HCT116 (cell line): ENCODE results near the gene SARS2. TPM values are rescaled to one million over a fixed set of nuclear protein-coding genes. Genes with fewer than 3 reads are reported as not detected.

Experiments used
- ATAC-seq: fragments of 200-7000 bp; cut with Tn5 transposase; 2 replicates; pipeline ENCODE4 v1.9.1; 2020; ENCODE audit warnings: mild to moderate bottlenecking, moderate library complexity
- BruUV-seq: library from RNA; stranded (reverse); fragments of 400-500 nt; replicated peaks from 2 replicates; lab custom pipeline; 2021; lab: Mats Ljungman, UMichigan
- CTCF ChIA-PET: fragments of 300-600 bp; sonication (Branson Sonifier 250); formaldehyde crosslinking; loops from one replicate; lab custom pipeline; 2021; ENCODE audit warnings: antibody characterized with exemption; lab: Charles Lee
- POLR2A ChIA-PET: fragments of 300-600, 350-600 bp; sonication (Branson Sonifier 250); formaldehyde crosslinking; loops from one replicate; lab custom pipeline; 2021; ENCODE audit warnings: antibody characterized with exemption; lab: Charles Lee
- RAD21 ChIA-PET, 2 experiments: fragments of 300-600 bp; sonication (Branson Sonifier 250); formaldehyde crosslinking; loops; one replicate each; lab custom pipeline; 2023; ENCODE audit warnings: low total read pairs in 2 of 2; ENCODE audit not compliant: uncharacterized antibody in 2 of 2, unreplicated experiment in 2 of 2, low non-redundant PET in 1 of 2; lab: Charles Lee
- DNase-seq: peaks from one replicate; pipeline ENCODE4 v3.0.0-alpha.2; 2010; ENCODE audit warnings: low read depth, low spot score
- H2AFZ ChIP-seq: fragments of 200-600 bp; shearing (Covaris generic), sonication (generic); 2 replicates; pipeline ENCODE4 v1.6.1; 2017; ENCODE audit warnings: low read depth, mixed run types, mixed read lengths, antibody characterized with exemption, low read length; ENCODE audit not compliant: poor library complexity, severe bottlenecking
- H3K27ac ChIP-seq: 2 replicates; pipeline ENCODE4 v1.5.1; 2012; ENCODE audit warnings: low read depth, low read length
- H3K27me3 ChIP-seq: fragments of 200-600 bp; sonication (generic); 2 replicates; pipeline ENCODE4 v1.6.1; 2016; ENCODE audit warnings: mixed run types, low read length, mixed read lengths; ENCODE audit not compliant: insufficient read depth
- H3K36me3 ChIP-seq, 2 experiments: fragments of 200-500 bp in 1 of 2; fragments of 200-600 bp in 1 of 2; sonication (Bioruptor generic) in 1 of 2; sonication (generic) in 1 of 2; 2 replicates each; pipeline versions ENCODE4 v1.5.1 to v1.6.1; 2014 to 2016; ENCODE audit warnings: low read length in 2 of 2, inconsistent platforms in 1 of 2, mixed read lengths in 1 of 2, mixed run types in 1 of 2; ENCODE audit not compliant: insufficient read depth in 2 of 2, control insufficient read depth in 1 of 2
- H3K4me1 ChIP-seq, 2 experiments: fragments of 200-600 bp in 1 of 2; sonication (generic) in 1 of 2; 2 replicates each; pipeline versions ENCODE4 v1.5.1 to v1.6.1; 2012 to 2017; ENCODE audit warnings: low read length in 2 of 2, inconsistent platforms in 1 of 2, mild to moderate bottlenecking in 1 of 2, mixed read lengths in 1 of 2, mixed run types in 1 of 2, moderate library complexity in 1 of 2; ENCODE audit not compliant: insufficient read depth in 2 of 2, control insufficient read depth in 1 of 2
- H3K4me2 ChIP-seq: fragments of 200-600 bp; sonication (generic); 2 replicates; pipeline ENCODE4 v1.6.1; 2017; ENCODE audit warnings: mixed run types, low read length, mixed read lengths
- H3K4me3 ChIP-seq, 2 experiments: fragments of 200-600 bp in 1 of 2; sonication (generic) in 1 of 2; replicated peaks in 1 of 2; 2 replicates each; pipeline ENCODE4 v1.5.1; 2011 to 2016; ENCODE audit warnings: low read length in 2 of 2, control low read depth in 1 of 2, low read depth in 1 of 2, mild to moderate bottlenecking in 1 of 2, mixed read lengths in 1 of 2, mixed run types in 1 of 2
- H3K79me2 ChIP-seq: fragments of 200-600 bp; sonication (generic); 2 replicates; pipeline ENCODE4 v1.6.1; 2017; ENCODE audit warnings: mild to moderate bottlenecking, mixed run types, low read length, moderate library complexity, mixed read lengths; ENCODE audit not compliant: insufficient read depth
- H3K9ac ChIP-seq: fragments of 200-600 bp; sonication (generic); 2 replicates; pipeline ENCODE4 v1.6.1; 2016; ENCODE audit warnings: low read length, mixed read lengths
- H3K9me2 ChIP-seq: fragments of 200-600 bp; sonication (generic), shearing (Covaris generic); 2 replicates; pipeline ENCODE4 v1.6.1; 2017; ENCODE audit warnings: mixed run types, mild to moderate bottlenecking, moderate library complexity; ENCODE audit not compliant: insufficient read depth
- H3K9me3 ChIP-seq, 2 experiments: fragments of 200-500 bp in 1 of 2; fragments of 200-600 bp in 1 of 2; sonication (Bioruptor generic) in 1 of 2; sonication (generic) in 1 of 2; 2 replicates each; pipeline ENCODE4 v1.6.1; 2014 to 2017; ENCODE audit warnings: low read length in 2 of 2, mixed read lengths in 2 of 2, inconsistent platforms in 1 of 2, low read depth in 1 of 2, mild to moderate bottlenecking in 1 of 2, mixed run types in 1 of 2, moderate library complexity in 1 of 2; ENCODE audit not compliant: control insufficient read depth in 1 of 2, insufficient read depth in 1 of 2
- H4K20me1 ChIP-seq: fragments of 200-600 bp; sonication (generic), shearing (Covaris generic); 2 replicates; pipeline ENCODE4 v1.6.1; 2017; ENCODE audit warnings: mixed run types, mild to moderate bottlenecking, moderate library complexity; ENCODE audit not compliant: insufficient read depth
- CTCF ChIP-seq, 3 experiments: fragments of 200-600 bp in 1 of 3; sonication (generic) in 1 of 3; IDR thresholded peaks in 2 of 3; conservative IDR thresholded peaks in 1 of 3; 2 replicates each; pipeline ENCODE4 v1.5.1; 2012 to 2017; ENCODE audit warnings: low read depth in 2 of 3, low read length in 2 of 3, antibody characterized with exemption in 1 of 3, borderline replicate concordance in 1 of 3, control low read depth in 1 of 3, mild to moderate bottlenecking in 1 of 3, mixed read lengths in 1 of 3, mixed run types in 1 of 3, moderate library complexity in 1 of 3; ENCODE audit not compliant: insufficient read depth in 1 of 3
- JUND ChIP-seq: IDR thresholded peaks from 2 replicates; pipeline ENCODE4 v1.6.1; 2012
- RAD21 ChIP-seq: IDR thresholded peaks from 2 replicates; pipeline ENCODE4 v1.6.1; 2012; ENCODE audit warnings: low read depth, mild to moderate bottlenecking
- SP1 ChIP-seq: IDR thresholded peaks from 2 replicates; pipeline ENCODE4 v1.6.1; 2012; ENCODE audit warnings: low read depth
- SRF ChIP-seq: IDR thresholded peaks from 2 replicates; pipeline ENCODE4 v1.6.1; 2012; ENCODE audit warnings: low read depth
- TCF7L2 ChIP-seq: IDR thresholded peaks from 2 replicates; pipeline ENCODE4 v1.7.0; 2011; ENCODE audit warnings: borderline replicate concordance, inconsistent platforms; ENCODE audit not compliant: insufficient read depth, insufficient read length; ENCODE audit errors: extremely low read depth
- ZNF274 ChIP-seq: fragments of 200-500 bp; sonication (Bioruptor generic); IDR thresholded peaks from 2 replicates; pipeline ENCODE4 v1.6.1; 2014; ENCODE audit warnings: mild to moderate bottlenecking, low read depth, low read length, inconsistent platforms
- intact Hi-C: fragments of 100-400 bp; cut with micrococcal nuclease; formaldehyde crosslinking; loops from 2 replicates; pipeline ENCODE4 v1.10.0; 2022
- total RNA-seq: library from RNA; stranded (reverse); gene quantifications from one replicate; pipeline ENCODE4 v1.2.1, GENCODE V29; 2021; ENCODE audit not compliant: unreplicated experiment

The SARS2 gene
- total RNA-seq, 1 experiment from 2014 or later = 58.2 TPM

DNA sequence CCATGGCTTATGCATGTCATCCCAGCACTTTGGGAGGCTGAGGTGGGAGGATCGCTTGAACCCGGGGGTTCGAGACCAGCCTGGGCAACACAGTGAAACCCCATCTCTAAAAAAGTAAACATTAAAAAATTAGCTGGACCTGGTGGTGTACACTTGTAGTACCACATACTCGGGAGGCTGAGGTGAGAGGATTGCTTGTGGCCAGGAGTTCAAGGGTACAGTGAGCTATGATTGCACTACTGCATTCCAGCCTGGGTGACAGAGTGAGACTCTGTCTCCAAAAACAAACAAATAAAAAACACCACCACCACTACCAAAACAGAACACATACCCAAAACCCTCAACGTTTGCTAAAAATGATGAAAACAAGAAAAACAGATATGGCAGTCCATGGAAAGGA lies 29.1 kb upstream of the SARS2 start:
- H3K4me1 ChIP-seq = peaks cover 0 to 5% of the 10 kb centered on the region in 2 experiments; a peak in 3 of 4 replicates
- no peak overlapping the region for H2AFZ ChIP-seq
- ChIA-PET CTCF (interaction anchor here (0.6 to 1.0 kb wide), 2 partner anchors 29 to 307 kb away, joined by 3 to 4 read pairs; partner anchors contain the start of genes MRPS12 and SARS2), RAD21 (no interaction called here), POLR2A (no interaction called here)
- no peak overlapping the region for H3K27ac ChIP-seq
- H3K27me3 ChIP-seq = no peaks in the 10 kb centered on the region
- no peak overlapping the region for H3K4me2 ChIP-seq
- intact Hi-C loops = loop anchor here (5.0 kb wide), 3 partner anchors 153 to 368 kb away; no protein-coding TSS in a partner anchor
- H3K36me3 ChIP-seq = no peaks in the 10 kb centered on the region
- no peaks in the 10 kb centered on the region for H3K79me2 ChIP-seq
- BruUV-seq = no TSS peak
- ATAC-seq = no peak
- TF ChIP-seq RAD21 (no peak), CTCF (IDR thresholded peaks at IDR 0.05 in 2 of 3, conservative IDR thresholded peaks at IDR 0.05 in 1 of 3; ENCODE audit: borderline replicate concordance in 1 of 3, insufficient read depth in 1 of 3, low read depth in 2 of 3, low read length in 2 of 3) (no peak)
- H3K9ac ChIP-seq = no peak overlapping the region
- no peak overlapping the region for H3K4me3 ChIP-seq
- no peaks in the 10 kb centered on the region for H3K9me2 ChIP-seq
- H3K9me3 ChIP-seq = no peaks in the 10 kb centered on the region
- no peak for DNase-seq
- H4K20me1 ChIP-seq = no peaks in the 10 kb centered on the region

DNA sequence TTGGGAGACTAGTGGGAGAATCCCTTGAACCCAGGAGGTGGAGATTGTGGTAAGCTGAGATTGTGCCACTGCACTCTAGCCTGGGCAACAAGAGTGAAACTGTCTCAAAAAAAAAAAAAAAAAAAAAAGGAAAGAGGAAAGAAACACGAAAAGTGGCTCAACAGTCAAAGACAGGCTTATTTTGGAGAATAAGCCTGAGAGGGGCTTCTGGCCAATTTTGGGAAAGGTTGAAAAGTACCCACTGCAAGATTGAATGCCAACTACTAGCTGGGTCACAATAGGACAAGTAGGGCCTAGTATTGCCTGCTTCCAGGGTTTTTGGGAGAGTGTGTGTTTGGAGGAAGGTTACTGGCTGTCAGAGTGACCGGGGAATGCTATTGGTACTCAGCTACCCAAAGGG lies 27.7 kb upstream of the SARS2 start:
- H3K9me2 ChIP-seq = no peaks in the 10 kb centered on the region
- no peaks in the 10 kb centered on the region for H4K20me1 ChIP-seq
- DNase-seq = no peak
- H2AFZ ChIP-seq = no peak overlapping the region
- ATAC-seq = no peak
- ChIA-PET POLR2A (interaction anchor here (0.7 kb wide), 1 partner anchor 295 kb away, joined by 3 read pairs; no protein-coding TSS in a partner anchor), CTCF (interaction anchor here (0.7 kb wide), 1 partner anchor 184 kb away, joined by 4 read pairs; no protein-coding TSS in a partner anchor), RAD21 (no interaction called here)
- no peak overlapping the region for H3K4me3 ChIP-seq
- intact Hi-C loops = no loop called here
- no peaks in the 10 kb centered on the region for H3K27me3 ChIP-seq
- H3K36me3 ChIP-seq = no peaks in the 10 kb centered on the region
- H3K4me2 ChIP-seq = no peak overlapping the region
- TF ChIP-seq JUND (no peak), SP1 (no peak), ZNF274 (no peak), SRF (no peak), TCF7L2 (no peak), RAD21 (no peak)
- no peak overlapping the region for H3K27ac ChIP-seq
- H3K79me2 ChIP-seq = no peaks in the 10 kb centered on the region
- no peaks in the 10 kb centered on the region for H3K9me3 ChIP-seq
- no TSS peak for BruUV-seq
- peaks cover 0 to 5% of the 10 kb centered on the region in 2 experiments; a peak in 3 of 4 replicates for H3K4me1 ChIP-seq
- no peak overlapping the region for H3K9ac ChIP-seq
